ENCODE results near the gene CAMKK1. TPM values are rescaled to one million over a fixed set of nuclear protein-coding genes. Genes with fewer than 3 reads are reported as not detected.

CAMKK1 gene
- total RNA-seq, 1 donor from 2014 or later: 3.8 TPM

GRCh38 chr17:3882276-3882675 is 10.6 kb downstream of the CAMKK1 start:
- Histone ChIP-seq H3K4me3 (ENCODE audit: insufficient read depth, low read depth, low read length) (no peak overlapping the region), H3K79me2 (ENCODE audit: insufficient read depth, low read length) (peaks cover 9% of the 10 kb centered on the region), H3K27me3 (ENCODE audit: insufficient read depth, low read length) (no peaks in the 10 kb centered on the region), H3K4me2 (ENCODE audit: low read length) (no peak overlapping the region), H3K9ac (ENCODE audit: low read length) (no peak overlapping the region), H2AFZ (ENCODE audit: low read depth, low read length) (no peak overlapping the region), H3K27ac (ENCODE audit: low read depth, low read length) (no peak overlapping the region), H3K36me3 (ENCODE audit: insufficient read depth, low read length) (peaks cover 4% of the 10 kb centered on the region), H4K20me1 (ENCODE audit: insufficient read depth, low read length) (peaks cover 10% of the 10 kb centered on the region), H3K9me3 (ENCODE audit: insufficient read depth, low read depth, low read length) (no peaks in the 10 kb centered on the region), H3K4me1 (ENCODE audit: insufficient read depth, low read length) (peaks cover 26% of the 10 kb centered on the region)
- no peak overlapping the region for H3K4me3 Mint-ChIP-seq (ENCODE audit: unreplicated experiment)
- FAIRE-seq (no peak), DNase-seq (ENCODE audit: low read depth) (no peak)
- H3K36me3 Mint-ChIP-seq (ENCODE audit: low read depth, unreplicated experiment): peaks cover 10% of the 10 kb centered on the region
- H3K9me3 Mint-ChIP-seq (ENCODE audit: unreplicated experiment): no peaks in the 10 kb centered on the region
- peaks cover 25% of the 10 kb centered on the region for H3K4me1 Mint-ChIP-seq (ENCODE audit: low read depth, unreplicated experiment)
- H3K27me3 Mint-ChIP-seq (ENCODE audit: low read depth, unreplicated experiment): no peaks in the 10 kb centered on the region
- H3K27ac Mint-ChIP-seq (ENCODE audit: unreplicated experiment): no peak overlapping the region
- TF ChIP-seq CTCF (IDR thresholded peaks at IDR 0.05; ENCODE audit: insufficient read depth, low read depth, low read length): no peak
- TF ChIP-seq EZH2 (IDR thresholded peaks at IDR 0.05; ENCODE audit: insufficient read depth, low read length): no peak

GRCh38 chr17:3880983-3881382 is 11.9 kb downstream of the CAMKK1 start:
- Histone ChIP-seq H3K36me3 (ENCODE audit: insufficient read depth, low read length) (peaks cover 6% of the 10 kb centered on the region), H3K4me3 (ENCODE audit: insufficient read depth, low read depth, low read length) (no peak overlapping the region), H2AFZ (ENCODE audit: low read depth, low read length) (no peak overlapping the region), H4K20me1 (ENCODE audit: insufficient read depth, low read length) (peaks cover 13% of the 10 kb centered on the region), H3K4me1 (ENCODE audit: insufficient read depth, low read length) (peaks cover 17% of the 10 kb centered on the region), H3K27me3 (ENCODE audit: insufficient read depth, low read length) (no peaks in the 10 kb centered on the region), H3K4me2 (ENCODE audit: low read length) (no peak overlapping the region), H3K9me3 (ENCODE audit: insufficient read depth, low read depth, low read length) (no peaks in the 10 kb centered on the region), H3K79me2 (ENCODE audit: insufficient read depth, low read length) (no peaks in the 10 kb centered on the region), H3K27ac (ENCODE audit: low read depth, low read length) (no peak overlapping the region), H3K9ac (ENCODE audit: low read length) (no peak overlapping the region)
- no peak for TF ChIP-seq CTCF (IDR thresholded peaks at IDR 0.05; ENCODE audit: insufficient read depth, low read depth, low read length)
- no peak for TF ChIP-seq EZH2 (IDR thresholded peaks at IDR 0.05; ENCODE audit: insufficient read depth, low read length)
- Mint-ChIP-seq H3K36me3 (ENCODE audit: low read depth, unreplicated experiment) (peaks cover 10% of the 10 kb centered on the region), H3K4me3 (ENCODE audit: unreplicated experiment) (no peak overlapping the region), H3K27ac (ENCODE audit: unreplicated experiment) (no peak overlapping the region), H3K27me3 (ENCODE audit: low read depth, unreplicated experiment) (no peaks in the 10 kb centered on the region), H3K4me1 (ENCODE audit: low read depth, unreplicated experiment) (peaks cover 16% of the 10 kb centered on the region), H3K9me3 (ENCODE audit: unreplicated experiment) (no peaks in the 10 kb centered on the region)
- FAIRE-seq (no peak), DNase-seq (ENCODE audit: low read depth) (no peak)

GRCh38 chr17:3879591-3880417 is 13.0 kb downstream of the CAMKK1 start:
- DNase-seq (ENCODE audit: low read depth) (no peak), FAIRE-seq (no peak)
- peak overlapping the region; percentile 39 for H3K9ac ChIP-seq (ENCODE audit: low read length)
- H3K9me3 ChIP-seq (ENCODE audit: insufficient read depth, low read depth, low read length): no peaks in the 10 kb centered on the region
- H3K79me2 ChIP-seq (ENCODE audit: insufficient read depth, low read length): no peaks in the 10 kb centered on the region
- H3K4me2 ChIP-seq (ENCODE audit: low read length): no peak overlapping the region
- Mint-ChIP-seq H3K27ac (ENCODE audit: unreplicated experiment) (peak overlapping the region; percentile 28), H3K36me3 (ENCODE audit: low read depth, unreplicated experiment) (peaks cover 15% of the 10 kb centered on the region), H3K4me1 (ENCODE audit: low read depth, unreplicated experiment) (peaks cover 12% of the 10 kb centered on the region), H3K27me3 (ENCODE audit: low read depth, unreplicated experiment) (no peaks in the 10 kb centered on the region), H3K9me3 (ENCODE audit: unreplicated experiment) (no peaks in the 10 kb centered on the region), H3K4me3 (ENCODE audit: unreplicated experiment) (peak overlapping the region; percentile 51)
- H2AFZ ChIP-seq (ENCODE audit: low read depth, low read length): no peak overlapping the region
- no peak overlapping the region for H3K27ac ChIP-seq (ENCODE audit: low read depth, low read length)
- H3K4me3 ChIP-seq (ENCODE audit: insufficient read depth, low read depth, low read length): no peak overlapping the region
- H3K27me3 ChIP-seq (ENCODE audit: insufficient read depth, low read length): no peaks in the 10 kb centered on the region
- H4K20me1 ChIP-seq (ENCODE audit: insufficient read depth, low read length): peaks cover 8% of the 10 kb centered on the region
- TF ChIP-seq EZH2 (IDR thresholded peaks at IDR 0.05; ENCODE audit: insufficient read depth, low read length) (no peak), CTCF (IDR thresholded peaks at IDR 0.05; ENCODE audit: insufficient read depth, low read depth, low read length) (no peak)
- H3K4me1 ChIP-seq (ENCODE audit: insufficient read depth, low read length): peaks cover 7% of the 10 kb centered on the region
- peaks cover 9% of the 10 kb centered on the region for H3K36me3 ChIP-seq (ENCODE audit: insufficient read depth, low read length)

Measured in astrocyte (in vitro differentiated cells and primary cell).